HEK293T (cell line): ENCODE data around the gene ZNF710.

Source experiments
- ARNT ChIP-seq: fragments of 450-650 bp; IDR thresholded peaks from 2 replicates; pipeline ENCODE4 v1.6.1; 2017; ENCODE audit warnings: mild to moderate bottlenecking
- BHLHE40 ChIP-seq: fragments of 450-650 bp; IDR thresholded peaks from 2 replicates; pipeline ENCODE4 v1.6.1; 2016; ENCODE audit warnings: mild to moderate bottlenecking, moderate library complexity, borderline replicate concordance
- FOXM1 ChIP-seq: fragments of 450-650 bp; IDR thresholded peaks from 2 replicates; pipeline ENCODE4 v1.6.1; 2017; ENCODE audit warnings: mild to moderate bottlenecking, borderline replicate concordance
- ZNF384 ChIP-seq: fragments of 450-650 bp; IDR thresholded peaks from 2 replicates; pipeline ENCODE4 v1.6.1; 2016

DNA sequence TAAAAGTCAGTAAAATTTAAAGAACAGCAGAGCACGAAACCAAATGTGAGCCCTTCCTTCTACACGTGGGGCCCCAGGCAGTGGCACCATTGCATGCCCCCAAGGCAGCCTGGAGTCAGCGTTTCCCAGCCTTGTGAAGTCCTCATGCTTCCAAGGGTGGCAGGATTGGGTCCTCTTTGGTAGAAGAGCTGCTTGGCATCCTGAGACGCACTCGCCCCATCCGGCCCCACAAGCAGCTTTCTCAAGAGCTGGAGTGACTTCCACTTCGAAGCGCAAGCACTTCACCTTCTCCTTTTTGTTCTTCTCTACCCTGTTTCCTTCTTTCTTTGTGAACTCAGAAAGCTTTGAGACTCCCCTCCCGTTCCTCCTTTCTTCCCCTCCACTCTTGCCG, 34.7 kb downstream of the ZNF710 start:
- TF ChIP-seq FOXM1 (no peak), BHLHE40 (no peak), ARNT (no peak), ZNF384 (no peak)
